Ovary (tissue), 3 donors: ENCODE data around the gene EN2.

Source experiments
- CTCF ChIP-seq, 3 donors: fragments of 450-650 bp in 2 of 3; fragments of 200-600 bp in 1 of 3; IDR thresholded peaks; one replicate each; pipeline versions ENCODE4 v1.5.1 to v1.8.0; 2016 to 2022; ENCODE audit warnings: antibody characterized with exemption in 3 of 3, mild to moderate bottlenecking in 1 of 3
- EP300 ChIP-seq: sonication (generic); formaldehyde crosslinking; IDR thresholded peaks from one replicate; pipeline ENCODE4 v1.6.1; 2017; ENCODE audit warnings: antibody characterized with exemption
- POLR2A ChIP-seq: fragments of 450-650 bp; IDR thresholded peaks from one replicate; pipeline ENCODE4 v1.6.1; 2017; ENCODE audit warnings: antibody characterized with exemption, mild to moderate bottlenecking, moderate library complexity
- donor health status: DM: no; HTN: no; CAD: no.

DNA sequence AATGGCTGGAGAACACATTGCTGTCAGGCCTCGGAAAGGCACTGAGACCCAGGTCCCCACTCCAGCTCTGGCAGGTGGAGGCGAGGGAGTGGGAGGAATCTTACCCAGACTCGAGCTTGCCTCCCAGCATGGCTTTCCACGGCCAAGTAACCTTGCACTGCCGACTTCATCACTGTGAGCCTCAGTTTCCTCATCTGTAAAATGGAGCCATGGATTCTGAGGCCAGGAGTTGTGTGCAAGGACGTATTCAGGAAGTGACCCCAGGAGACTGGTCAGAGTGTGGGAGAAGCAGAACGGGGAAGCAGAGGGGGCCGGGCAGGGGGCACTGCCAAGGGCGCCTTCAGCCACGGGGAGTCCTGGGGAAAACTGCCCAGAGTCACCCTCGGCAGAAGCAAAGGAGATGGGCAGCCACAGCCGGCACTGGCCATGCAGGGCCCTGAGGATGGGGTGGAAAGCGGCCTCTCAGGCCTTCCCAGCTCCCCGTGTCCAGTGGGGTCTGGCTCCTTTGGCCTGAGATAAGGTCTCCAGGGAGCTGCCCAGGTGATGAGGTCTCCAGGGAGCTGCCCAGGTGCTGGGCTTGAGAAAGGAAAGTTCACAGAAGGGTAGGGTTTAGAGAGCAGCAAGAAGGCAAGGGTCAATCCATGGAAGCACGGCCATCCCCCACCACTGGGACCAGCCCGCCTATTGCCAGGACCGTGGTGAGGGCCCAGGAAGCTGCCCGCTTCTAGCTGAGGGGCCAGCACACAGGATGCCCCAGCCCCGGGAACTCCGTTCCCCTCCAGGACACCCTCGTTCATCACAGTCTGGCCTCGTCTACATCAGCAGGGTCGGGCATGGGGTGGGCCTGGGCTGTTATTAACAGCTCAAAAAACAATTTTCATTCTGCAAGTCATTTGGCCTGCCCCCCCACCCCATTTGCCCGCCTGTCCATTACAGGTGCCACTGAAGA, 34.3 kb upstream of the EN2 start:
- TF ChIP-seq CTCF (IDR thresholded peaks at IDR 0.05): no peak
- TF ChIP-seq POLR2A: no peak
- TF ChIP-seq EP300: no peak
